ENCODE measurements around the gene PLSCR1.
A peak's percentile ranks its signal among the peaks of the same experiment; 100 is the strongest.
"Not testable (repeated sequence)": the region's sequence is repeated elsewhere in the genome, so short reads cannot be mapped to it uniquely, and the experiment has no call there.

The PLSCR1 gene

GRCh38 chr3:146511402-146512134 lies 32.8 kb downstream of the PLSCR1 start:
- DNase-seq: peak; percentile 24

GRCh38 chr3:146507331-146508120 lies 36.9 kb downstream of the PLSCR1 start:
- DNase-seq: no peak

GRCh38 chr3:146505516-146505915 lies 38.9 kb downstream of the PLSCR1 start:
- DNase-seq: no peak

GRCh38 chr3:146504498-146505197 lies 39.8 kb downstream of the PLSCR1 start:
- DNase-seq: peak; percentile 17

- DNase-seq: peak; percentile 11
Observed at GRCh38 chr3:146503461-146504202, 40.8 kb downstream of the PLSCR1 start.

GRCh38 chr3:146502887-146503460 lies 41.4 kb downstream of the PLSCR1 start:
- no peak for DNase-seq

- DNase-seq: no peak
Observed at GRCh38 chr3:146501752-146502151, 42.7 kb downstream of the PLSCR1 start.

- DNase-seq: no peak
Observed at GRCh38 chr3:146499701-146500100, 44.7 kb downstream of the PLSCR1 start.

- no peak for DNase-seq
Observed at GRCh38 chr3:146498002-146498736, 46.2 kb downstream of the PLSCR1 start.

GRCh38 chr3:146497145-146497843 lies 47.1 kb downstream of the PLSCR1 start:
- not testable (repeated sequence) for DNase-seq

GRCh38 chr3:146496726-146497125 lies 47.7 kb downstream of the PLSCR1 start:
- no peak for DNase-seq

GRCh38 chr3:146496251-146496650 lies 48.2 kb downstream of the PLSCR1 start:
- no peak for DNase-seq

GRCh38 chr3:146493761-146494160 lies 50.6 kb downstream of the PLSCR1 start:
- DNase-seq: no peak

GRCh38 chr3:146493221-146493620 lies 51.2 kb downstream of the PLSCR1 start:
- no peak for DNase-seq

- no peak for DNase-seq
Observed at GRCh38 chr3:146491303-146491702, 53.1 kb downstream of the PLSCR1 start.

- no peak for DNase-seq
Observed at GRCh38 chr3:146485297-146485696, 59.1 kb downstream of the PLSCR1 start.

GRCh38 chr3:146476094-146476740 lies 68.2 kb downstream of the PLSCR1 start:
- DNase-seq: no peak

GRCh38 chr3:146474976-146475375 lies 69.4 kb downstream of the PLSCR1 start:
- DNase-seq: not testable (repeated sequence)

GRCh38 chr3:146473726-146474125 lies 70.7 kb downstream of the PLSCR1 start:
- no peak for DNase-seq

- no peak for DNase-seq
Observed at GRCh38 chr3:146472611-146473010, 71.8 kb downstream of the PLSCR1 start.

- no peak for DNase-seq
Observed at GRCh38 chr3:146471012-146471411, 73.4 kb downstream of the PLSCR1 start.

Data from inflammatory macrophage treated with lipopolysaccharide for 4 hours (primary cell).